ENCODE measurements around the gene COX8A. TPM values are rescaled to one million over a fixed set of nuclear protein-coding genes. Genes with fewer than 3 reads are reported as not detected.

COX8A gene
- polyA plus RNA-seq, 1 donor = 239 TPM

DNA sequence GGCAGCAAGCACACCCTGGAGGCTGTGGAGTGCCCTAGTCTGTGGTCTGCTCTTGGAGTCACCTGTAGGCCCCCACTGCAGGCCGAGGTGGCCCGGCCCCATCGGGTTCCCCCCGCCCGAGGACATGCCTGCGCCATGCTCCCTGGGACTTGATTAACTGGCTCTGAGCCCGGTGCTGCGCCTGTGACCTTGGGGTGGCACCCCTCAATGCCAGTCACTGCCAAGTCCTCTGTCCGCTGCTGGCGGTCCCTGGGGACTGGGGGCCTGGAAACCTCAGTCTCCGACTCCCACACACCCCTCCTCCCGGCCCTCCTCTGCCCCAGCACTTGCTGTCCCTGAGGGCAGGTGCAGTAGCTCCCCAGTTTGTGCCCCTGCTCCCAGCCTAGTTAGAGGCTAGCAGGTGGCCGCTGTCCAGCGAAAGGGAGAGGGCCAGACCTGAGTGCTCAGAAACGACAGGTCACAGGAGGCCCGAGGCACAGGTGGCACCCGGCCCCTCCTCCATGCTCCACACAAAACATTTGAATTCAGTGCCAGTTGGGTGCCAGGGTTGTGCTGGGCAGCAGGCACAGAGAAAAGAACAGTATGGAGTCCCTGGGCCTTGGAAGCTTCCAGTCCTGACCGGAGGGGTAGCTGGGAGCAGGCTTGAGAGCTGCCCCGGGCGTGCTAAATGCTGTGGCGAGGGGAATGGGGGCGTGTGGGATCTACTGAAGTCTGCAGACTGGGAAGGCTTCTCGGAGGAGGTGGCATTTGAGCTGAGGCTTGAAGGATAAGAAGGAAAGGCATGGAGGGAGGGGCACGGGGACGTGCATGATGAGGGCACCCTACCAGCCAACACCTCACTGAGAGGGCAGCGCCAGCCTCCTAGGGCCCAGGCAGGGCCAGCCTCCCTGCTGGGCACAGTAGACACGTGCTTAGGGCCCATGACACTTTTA is 45.0 kb downstream of the COX8A start:
- no peak for DNase-seq (ENCODE audit: low read depth)

DNA sequence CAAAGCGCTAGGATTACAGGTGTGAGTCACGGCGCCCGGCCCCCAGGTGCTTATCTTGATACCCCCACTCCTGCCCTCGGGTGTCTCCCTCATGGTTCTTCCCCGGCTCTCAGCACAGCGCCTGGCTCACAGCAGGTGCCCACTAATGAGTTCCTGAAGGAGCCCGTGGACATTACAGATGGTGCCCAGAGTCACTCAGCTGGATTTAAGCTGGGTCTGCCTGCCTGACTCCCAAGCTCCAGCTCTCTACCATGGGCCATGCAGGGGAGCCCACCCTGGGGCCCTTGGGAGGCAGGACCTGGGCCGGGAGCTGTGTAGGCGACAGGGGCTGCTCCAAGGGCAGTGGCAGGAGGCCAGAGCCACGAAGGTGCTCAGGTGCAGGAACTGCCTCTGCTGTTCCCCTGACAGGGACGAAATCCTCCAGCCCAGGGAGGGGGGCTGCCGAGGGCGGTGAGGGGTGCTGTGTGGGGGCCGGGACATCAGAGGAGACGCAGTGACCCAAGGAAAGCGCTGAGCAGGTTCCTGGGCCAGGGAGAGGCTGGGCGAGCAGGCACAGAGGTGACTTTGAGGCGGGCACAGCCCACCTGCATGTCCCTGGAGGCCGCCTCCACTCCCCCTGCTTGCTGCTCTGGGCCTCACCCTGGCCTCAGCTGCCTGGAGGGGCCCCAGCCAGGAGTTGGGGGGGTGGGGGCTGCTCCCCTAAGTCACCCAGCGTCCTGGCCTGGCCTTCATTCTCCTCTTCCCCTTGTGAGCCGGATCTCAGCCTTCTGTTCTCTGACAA is 46.7 kb downstream of the COX8A start:
- DNase-seq (ENCODE audit: low read depth) = no peak

DNA sequence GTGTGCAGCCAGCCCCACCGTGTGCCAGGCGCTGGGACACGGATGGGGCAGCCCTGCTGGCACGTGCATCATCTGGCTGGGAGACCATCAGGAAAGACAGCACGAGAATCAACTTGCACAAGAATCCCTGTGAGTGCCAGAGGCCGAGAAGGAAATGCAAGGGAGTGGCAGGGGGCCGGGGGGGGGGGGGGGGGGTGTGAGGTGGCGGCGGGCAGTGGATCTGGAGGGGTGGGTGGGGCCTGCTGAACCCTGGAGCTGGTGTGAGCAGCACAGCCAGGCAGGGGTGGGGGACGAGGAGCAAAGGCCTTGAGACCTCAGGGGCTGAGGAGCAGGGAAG is 47.3 kb downstream of the COX8A start:
- DNase-seq (ENCODE audit: low read depth) = no peak

DNA sequence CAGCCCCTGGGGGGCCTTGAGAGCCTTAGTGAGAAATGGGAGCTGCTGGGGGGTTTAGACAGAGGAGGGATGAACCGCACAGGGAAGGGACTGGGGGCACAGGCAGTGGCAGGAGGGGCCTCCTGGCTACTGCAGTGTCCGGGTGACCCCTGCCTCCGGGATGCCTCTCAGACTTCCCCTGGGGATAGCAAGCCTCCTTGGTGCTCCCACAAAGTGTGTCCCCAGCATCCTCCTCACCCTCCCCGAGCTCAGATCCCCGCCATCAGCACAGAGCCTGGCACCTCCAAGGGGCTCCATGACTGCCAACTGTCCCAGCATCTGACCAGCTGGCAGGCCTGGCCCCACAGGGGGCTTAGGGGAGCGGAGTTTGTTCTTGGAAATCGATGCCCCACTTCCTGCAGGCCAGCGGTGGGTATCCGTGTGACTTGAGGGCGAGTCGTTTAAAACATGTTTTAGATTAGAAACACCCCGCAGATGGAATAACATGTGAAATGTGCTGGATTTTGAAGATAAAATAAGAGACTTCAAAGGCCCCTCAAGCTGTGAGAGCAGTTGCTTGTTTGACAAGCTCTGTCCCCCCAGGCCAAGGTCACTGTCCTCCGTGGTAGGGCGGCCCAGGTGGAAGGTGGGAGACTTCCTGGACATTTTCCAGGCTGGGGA is 47.8 kb downstream of the COX8A start:
- DNase-seq (ENCODE audit: low read depth) = no peak

DNA sequence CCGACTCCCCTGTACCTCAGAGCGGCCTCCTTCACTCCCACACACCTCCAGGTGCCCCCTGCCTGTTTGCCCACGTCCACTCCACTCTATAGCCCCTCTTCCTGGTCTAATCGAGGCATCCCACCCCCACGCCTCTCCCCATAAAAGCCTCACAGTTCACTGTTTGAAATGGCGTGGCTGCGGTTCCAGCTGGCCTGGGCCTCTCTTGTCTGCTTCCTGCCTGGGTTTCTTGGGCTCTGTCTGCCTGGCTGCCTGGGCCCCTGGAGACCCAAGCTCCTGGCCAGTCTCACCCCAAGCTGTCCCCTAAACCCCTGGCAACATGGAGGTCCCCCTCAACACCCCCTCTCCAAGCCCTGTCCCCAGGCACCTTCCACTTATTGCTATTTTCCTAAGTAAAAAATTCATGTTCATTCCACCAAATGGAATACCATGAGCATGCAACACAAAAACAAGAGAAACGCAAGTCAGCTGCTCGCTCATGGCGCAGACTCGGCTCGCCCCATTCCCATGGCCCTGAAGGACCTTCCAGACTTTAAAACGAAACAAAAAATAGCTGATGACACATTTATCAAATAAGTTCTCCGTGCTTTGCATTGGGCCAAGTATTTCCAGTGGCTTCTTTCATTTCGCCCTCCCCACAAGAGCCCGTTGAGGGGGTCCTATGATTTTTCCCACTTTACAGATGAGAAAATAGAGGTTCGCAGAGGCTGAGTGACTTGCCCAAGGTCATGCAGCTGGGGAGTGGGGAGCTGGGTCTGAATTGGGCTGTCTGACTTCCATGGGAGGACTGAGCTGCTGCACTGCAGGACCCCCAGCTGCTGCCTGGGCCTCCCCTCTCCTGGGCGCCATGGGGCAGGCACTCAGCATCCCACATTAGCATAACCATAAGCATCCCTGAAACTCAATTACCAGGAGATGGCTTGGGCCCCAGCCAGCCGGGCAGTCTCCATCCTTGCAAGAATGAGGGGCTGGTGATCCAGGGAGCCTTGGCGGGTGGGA is 49.6 kb downstream of the COX8A start:
- no peak for DNase-seq (ENCODE audit: low read depth)

DNA sequence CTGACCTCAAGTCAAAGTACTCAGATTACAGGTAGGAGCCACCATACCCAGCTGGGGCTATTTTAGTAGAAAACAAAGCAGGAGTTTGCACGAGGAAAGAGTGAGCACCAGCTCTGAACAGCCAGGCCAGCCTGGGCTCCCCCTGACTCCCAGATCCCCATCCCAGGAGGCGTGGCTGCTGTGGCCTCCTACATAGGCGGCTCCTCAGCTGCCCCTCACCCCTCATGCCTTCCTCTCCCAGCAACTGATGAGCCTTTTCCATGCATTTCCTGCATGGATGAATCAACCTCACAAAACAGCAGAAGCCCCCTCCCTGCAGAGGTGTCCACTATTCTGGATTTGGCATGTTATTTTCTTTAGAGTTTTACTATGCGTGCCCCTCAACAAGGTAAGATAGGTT is 50.8 kb downstream of the COX8A start:
- no peak for DNase-seq (ENCODE audit: low read depth)

Other genes with a start within 250 kb of the COX8A start
- gene ZFTA, start 205.8 kb upstream of the COX8A start, polyA plus RNA-seq (ENCODE audit: insufficient read length) = 30.2 TPM
- 20.1 TPM for gene SPINDOC, start 161.2 kb upstream of the COX8A start, polyA plus RNA-seq (ENCODE audit: insufficient read length)
- 16.7 TPM for gene MARK2, start 135.5 kb upstream of the COX8A start, polyA plus RNA-seq (ENCODE audit: insufficient read length)
- 11.5 TPM for gene RCOR2, start 57.5 kb upstream of the COX8A start, polyA plus RNA-seq (ENCODE audit: insufficient read length)
- gene NAA40, start 35.6 kb upstream of the COX8A start, polyA plus RNA-seq (ENCODE audit: insufficient read length) = 17.5 TPM
- gene OTUB1, start 11.8 kb downstream of the COX8A start, polyA plus RNA-seq (ENCODE audit: insufficient read length) = 45.5 TPM
- gene FLRT1, start 61.3 kb downstream of the COX8A start, polyA plus RNA-seq (ENCODE audit: insufficient read length) = 2.9 TPM
- gene MACROD1, start 191.5 kb downstream of the COX8A start, polyA plus RNA-seq (ENCODE audit: insufficient read length) = 68.0 TPM
- gene STIP1, start 211.6 kb downstream of the COX8A start, polyA plus RNA-seq (ENCODE audit: insufficient read length) = 137 TPM
- 7.4 TPM for gene FERMT3, start 232.1 kb downstream of the COX8A start, polyA plus RNA-seq (ENCODE audit: insufficient read length)

All from forelimb muscle (tissue), 1 donor.